HepG2 (cell line): ENCODE measurements around the gene ENDOU. TPM values are rescaled to one million over a fixed set of nuclear protein-coding genes. Genes with fewer than 3 reads are reported as not detected.

Experiments
- ATAC-seq: fragments of 200-7000 bp; cut with Tn5 transposase; 3 replicates; pipeline ENCODE4 v1.9.1; 2020; ENCODE audit warnings: mild to moderate bottlenecking, moderate library complexity
- BruUV-seq: library from RNA; stranded (reverse); fragments of 400-500 nt; replicated peaks from 2 replicates; lab custom pipeline; 2021; lab: Mats Ljungman, UMichigan
- CTCF ChIA-PET: fragments of 300-600 bp; formaldehyde crosslinking; extraction: SDS; loops from one replicate; lab custom pipeline; 2021; ENCODE audit warnings: low total read pairs, inconsistent platforms, low intra/inter-chr PET ratio; lab: Yijun Ruan, JAX
- POLR2A ChIA-PET: fragments of 350-600 bp; sonication (Branson Sonifier 250); formaldehyde crosslinking; loops from one replicate; lab custom pipeline; 2020; ENCODE audit warnings: antibody characterized with exemption, inconsistent platforms; lab: Yijun Ruan, JAX
- DNase-seq: peaks from one replicate; pipeline ENCODE4 v3.0.0-alpha.2; 2015; ENCODE audit warnings: low spot score
- FAIRE-seq: peaks from 3 replicates; lab custom pipeline; 2011; peaks lifted over from hg19 to GRCh38; lab: Jason Lieb, UNC
- H2AFZ ChIP-seq: one replicate; pipeline ENCODE4 v1.6.1; 2011; ENCODE audit warnings: low read length, inconsistent platforms
- H3K27ac ChIP-seq: fragments of 300-600 bp; 3 replicates; pipeline ENCODE4 v1.8.0; 2011; ENCODE audit warnings: mixed run types, mild to moderate bottlenecking, mixed read lengths, low read length, inconsistent platforms; ENCODE audit not compliant: insufficient read depth; ENCODE audit errors: extremely low read length
- H3K27me3 ChIP-seq, 2 experiments: fragments of 200-600 bp in 1 of 2; 2 replicates in 1 of 2; 3 replicates in 1 of 2; pipeline versions ENCODE4 v1.6.0 to v1.8.0; 2011; ENCODE audit warnings: low read length in 2 of 2, mild to moderate bottlenecking in 2 of 2, moderate library complexity in 2 of 2, inconsistent platforms in 1 of 2; ENCODE audit not compliant: insufficient read depth in 2 of 2, control insufficient read depth in 1 of 2
- H3K36me3 ChIP-seq, 2 experiments: fragments of 200-600 bp in 1 of 2; replicated peaks in 1 of 2; 2 replicates in 1 of 2; 3 replicates in 1 of 2; pipeline versions ENCODE4 v1.5.1 to v1.8.0; 2011; ENCODE audit warnings: low read length in 2 of 2, inconsistent platforms in 1 of 2; ENCODE audit not compliant: insufficient read depth in 2 of 2, control insufficient read depth in 1 of 2
- H3K4me1 ChIP-seq: 2 replicates; pipeline ENCODE4 v1.5.1; 2012; ENCODE audit warnings: low read length, inconsistent platforms; ENCODE audit not compliant: insufficient read depth
- H3K4me2 ChIP-seq: 2 replicates; pipeline ENCODE4 v1.6.0; 2011; ENCODE audit warnings: low read depth, low read length, inconsistent platforms
- H3K4me3 ChIP-seq, 3 experiments: fragments of 200-600 bp in 1 of 3; sonication (generic), shearing (Covaris generic) in 1 of 3; replicated peaks in 1 of 3; 2 replicates each; pipeline ENCODE4 v1.5.1; 2011 to 2016; ENCODE audit warnings: low read length in 3 of 3, inconsistent platforms in 2 of 3, low read depth in 2 of 3, mild to moderate bottlenecking in 2 of 3, control low read depth in 1 of 3, mixed read lengths in 1 of 3; ENCODE audit not compliant: insufficient read depth in 1 of 3
- H3K79me2 ChIP-seq: one replicate; pipeline ENCODE4 v1.6.1; 2011; ENCODE audit warnings: low read length, inconsistent platforms; ENCODE audit not compliant: insufficient read depth
- H3K9ac ChIP-seq: 2 replicates; pipeline ENCODE4 v1.6.0; 2011; ENCODE audit warnings: mild to moderate bottlenecking, low read depth, low read length, inconsistent platforms; ENCODE audit not compliant: insufficient read depth
- H3K9me3 ChIP-seq: 2 replicates; pipeline ENCODE4 v1.5.1; 2012; ENCODE audit warnings: mild to moderate bottlenecking, low read length
- H4K20me1 ChIP-seq: 2 replicates; pipeline ENCODE4 v1.6.0; 2011; ENCODE audit warnings: inconsistent platforms, mild to moderate bottlenecking, low read length, moderate library complexity; ENCODE audit not compliant: insufficient read depth
- ATF3 ChIP-seq: sonication (generic); formaldehyde crosslinking; IDR thresholded peaks from 2 replicates; pipeline ENCODE4 v1.4.0; 2020; ENCODE audit warnings: missing genetic modification reagents
- CCAR2 ChIP-seq: fragments of 200-400 bp; formaldehyde crosslinking; optimal IDR thresholded peaks from 2 replicates; pipeline ENCODE3; 2018; ENCODE audit warnings: low read depth, mild to moderate bottlenecking, low read length, moderate library complexity
- DMAP1 ChIP-seq: IDR thresholded peaks from 2 replicates; pipeline ENCODE4 v1.6.1; 2016
- JUND ChIP-seq: sonication (generic); formaldehyde crosslinking; IDR thresholded peaks from 2 replicates; pipeline ENCODE4 v1.8.0; 2022; ENCODE audit warnings: mild to moderate bottlenecking, missing genetic modification reagents
- TAF15 ChIP-seq: fragments of 200-400 bp; formaldehyde crosslinking; IDR thresholded peaks from one replicate; pipeline ENCODE4 v1.6.1; 2018; ENCODE audit warnings: mild to moderate bottlenecking, low read depth, low read length; ENCODE audit not compliant: poor library complexity, severe bottlenecking
- TBL1XR1 ChIP-seq: fragments of 150-350 bp; IDR thresholded peaks from 2 replicates; pipeline ENCODE4 v1.6.1; 2014; ENCODE audit warnings: borderline replicate concordance, low read length; ENCODE audit not compliant: partially characterized antibody
- ZNF234 ChIP-seq: sonication (generic); formaldehyde crosslinking; conservative IDR thresholded peaks from 2 replicates; pipeline ENCODE4 v1.5.1; 2020; ENCODE audit warnings: mild to moderate bottlenecking, missing genetic modification reagents
- ZNF451 ChIP-seq: sonication (generic); formaldehyde crosslinking; IDR thresholded peaks from 2 replicates; pipeline ENCODE4 v1.5.0; 2020; ENCODE audit warnings: mild to moderate bottlenecking, missing genetic modification reagents
- ZNF543 ChIP-seq: sonication (generic); formaldehyde crosslinking; IDR thresholded peaks from 2 replicates; pipeline ENCODE4 v1.4.0; 2020; ENCODE audit warnings: mild to moderate bottlenecking, missing genetic modification reagents
- WGBS: methylation state at CpG from one replicate; pipeline ENCODE4 v1.1.6; 2017; ENCODE audit warnings: low lambda C conversion rate; 5-methylcytosine and 5-hydroxymethylcytosine counted together
- in situ Hi-C: cut with HindIII; loops from 2 replicates; pipeline ENCODE4 v1.10.0; 2017; ENCODE audit warnings: low pct_unique_long_range_greater_than_20kb; ENCODE audit not compliant: extremely low pct_ligation_motif_present
- intact Hi-C: fragments of 100-400 bp; cut with micrococcal nuclease; formaldehyde crosslinking; loops from one replicate; pipeline ENCODE4 v1.10.0; 2022; ENCODE audit not compliant: unreplicated experiment
- polyA plus RNA-seq, 8 experiments: library from polyadenylated mRNA; depleted of rRNA in 3 of 8; stranded (reverse) in 7 of 8; unstranded in 1 of 8; fragments of >200 nt; fragmentation: Illumina TruSeq in 4 of 8; extraction: Trizol in 4 of 8; gene quantifications; 2 replicates each; pipeline versions ENCODE4 v1.2.1 to v1.2.3, GENCODE V29; 2011 to 2016; ENCODE audit warnings: low read depth in 4 of 8, missing spikeins in 1 of 8, mixed read lengths in 1 of 8; ENCODE audit not compliant: insufficient read depth in 1 of 8
- total RNA-seq, 5 experiments: library from RNA; depleted of rRNA; stranded (reverse); fragments of >200 nt; fragmentation: Illumina TruSeq; extraction: Trizol; gene quantifications; 2 replicates each; pipeline ENCODE4 v1.2.3, GENCODE V29; 2016; ENCODE audit warnings: low read depth in 1 of 5
- TF ChIP-seq, protein P1 (sequence below): sonication (generic); formaldehyde crosslinking; IDR thresholded peaks from 2 replicates; pipeline ENCODE4 v1.8.0; 2022; ENCODE audit warnings: missing genetic modification reagents, mild to moderate bottlenecking, moderate library complexity, borderline replicate concordance
- TF ChIP-seq, protein P2 (sequence below): sonication (generic); formaldehyde crosslinking; IDR thresholded peaks from 2 replicates; pipeline ENCODE4 v1.5.0; 2020; ENCODE audit warnings: missing genetic modification reagents
- TF ChIP-seq, protein P3 (sequence below): sonication (generic); formaldehyde crosslinking; conservative IDR thresholded peaks from 2 replicates; pipeline ENCODE4 v1.4.0; 2020; ENCODE audit warnings: missing genetic modification reagents
- TF ChIP-seq, protein P4 (sequence below): sonication (generic); formaldehyde crosslinking; IDR thresholded peaks from 2 replicates; pipeline ENCODE4 v1.5.0; 2020; ENCODE audit warnings: missing genetic modification reagents, mild to moderate bottlenecking, borderline replicate concordance

The ENDOU gene
- total and polyA plus RNA-seq, 2 of the 13 experiments (the other 11 are each of a cell fraction or from before 2014, with no cell fraction given), result not detected

DNA sequence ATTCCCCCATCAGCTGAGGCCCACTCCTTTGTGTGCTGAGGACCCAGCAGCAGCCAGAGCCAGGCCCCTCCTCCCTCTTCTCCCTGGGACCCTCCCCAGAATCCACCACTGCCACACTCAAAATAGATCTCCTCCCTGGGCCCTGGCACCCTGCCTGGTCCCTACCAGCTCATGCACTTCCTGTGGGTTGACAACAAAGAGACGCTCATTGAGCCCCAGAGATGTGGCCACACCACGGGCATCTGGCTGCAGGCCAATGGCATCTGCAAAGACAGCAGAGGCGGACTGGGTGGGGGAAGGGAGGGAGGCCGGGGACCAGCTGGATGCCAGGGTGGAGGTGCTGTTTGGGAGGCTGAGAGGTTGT lies 16.0 kb upstream of the ENDOU start:
- DNase-seq (no peak), ATAC-seq (no peak)
- BruUV-seq, result no TSS peak
- Histone ChIP-seq H3K27me3 (peaks cover 7 to 43% of the 10 kb centered on the region in 2 experiments), H3K4me3 (no peak overlapping the region), H3K9me3 (no peaks in the 10 kb centered on the region), H3K36me3 (no peaks in the 10 kb centered on the region)
- intact Hi-C loops, result no loop called here
- in situ Hi-C loops, result loop anchor here (5.0 kb wide), 1 partner anchor 36 kb away; no protein-coding TSS in a partner anchor
- CTCF ChIA-PET, result interaction anchor here (1.3 to 3.8 kb wide), 5 partner anchors 18 to 97 kb away, joined by 4 to 37 read pairs (median 16); partner anchors contain the start of gene RAPGEF3
- TF ChIP-seq JUND (CRISPR knock-in tag) (no peak), DMAP1 (CRISPR knock-in tag) (no peak), TBL1XR1 (no peak), ZNF451 (CRISPR knock-in tag) (no peak), ZNF234 (no peak), ATF3 (no peak), TAF15 (no peak), ZNF543 (CRISPR knock-in tag) (no peak), CCAR2 (no peak)
- TF ChIP-seq, protein P1, sequence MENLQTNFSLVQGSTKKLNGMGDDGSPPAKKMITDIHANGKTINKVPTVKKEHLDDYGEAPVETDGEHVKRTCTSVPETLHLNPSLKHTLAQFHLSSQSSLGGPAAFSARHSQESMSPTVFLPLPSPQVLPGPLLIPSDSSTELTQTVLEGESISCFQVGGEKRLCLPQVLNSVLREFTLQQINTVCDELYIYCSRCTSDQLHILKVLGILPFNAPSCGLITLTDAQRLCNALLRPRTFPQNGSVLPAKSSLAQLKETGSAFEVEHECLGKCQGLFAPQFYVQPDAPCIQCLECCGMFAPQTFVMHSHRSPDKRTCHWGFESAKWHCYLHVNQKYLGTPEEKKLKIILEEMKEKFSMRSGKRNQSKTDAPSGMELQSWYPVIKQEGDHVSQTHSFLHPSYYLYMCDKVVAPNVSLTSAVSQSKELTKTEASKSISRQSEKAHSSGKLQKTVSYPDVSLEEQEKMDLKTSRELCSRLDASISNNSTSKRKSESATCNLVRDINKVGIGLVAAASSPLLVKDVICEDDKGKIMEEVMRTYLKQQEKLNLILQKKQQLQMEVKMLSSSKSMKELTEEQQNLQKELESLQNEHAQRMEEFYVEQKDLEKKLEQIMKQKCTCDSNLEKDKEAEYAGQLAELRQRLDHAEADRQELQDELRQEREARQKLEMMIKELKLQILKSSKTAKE (CRISPR knock-in tag), result no peak
- TF ChIP-seq, protein P2, sequence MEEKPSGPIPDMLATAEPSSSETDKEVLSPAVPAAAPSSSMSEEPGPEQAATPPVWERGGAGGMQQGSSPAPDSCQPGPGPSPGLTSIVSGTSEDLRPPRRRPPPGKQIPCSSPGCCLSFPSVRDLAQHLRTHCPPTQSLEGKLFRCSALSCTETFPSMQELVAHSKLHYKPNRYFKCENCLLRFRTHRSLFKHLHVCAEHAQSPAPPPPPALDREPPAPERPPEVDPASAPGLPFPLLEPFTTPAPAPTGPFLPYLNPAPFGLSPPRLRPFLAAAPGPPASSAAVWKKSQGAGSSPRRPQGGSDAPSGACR (CRISPR knock-in tag), result no peak
- TF ChIP-seq, protein P3, sequence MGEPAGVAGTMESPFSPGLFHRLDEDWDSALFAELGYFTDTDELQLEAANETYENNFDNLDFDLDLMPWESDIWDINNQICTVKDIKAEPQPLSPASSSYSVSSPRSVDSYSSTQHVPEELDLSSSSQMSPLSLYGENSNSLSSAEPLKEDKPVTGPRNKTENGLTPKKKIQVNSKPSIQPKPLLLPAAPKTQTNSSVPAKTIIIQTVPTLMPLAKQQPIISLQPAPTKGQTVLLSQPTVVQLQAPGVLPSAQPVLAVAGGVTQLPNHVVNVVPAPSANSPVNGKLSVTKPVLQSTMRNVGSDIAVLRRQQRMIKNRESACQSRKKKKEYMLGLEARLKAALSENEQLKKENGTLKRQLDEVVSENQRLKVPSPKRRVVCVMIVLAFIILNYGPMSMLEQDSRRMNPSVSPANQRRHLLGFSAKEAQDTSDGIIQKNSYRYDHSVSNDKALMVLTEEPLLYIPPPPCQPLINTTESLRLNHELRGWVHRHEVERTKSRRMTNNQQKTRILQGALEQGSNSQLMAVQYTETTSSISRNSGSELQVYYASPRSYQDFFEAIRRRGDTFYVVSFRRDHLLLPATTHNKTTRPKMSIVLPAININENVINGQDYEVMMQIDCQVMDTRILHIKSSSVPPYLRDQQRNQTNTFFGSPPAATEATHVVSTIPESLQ, result no peak
- TF ChIP-seq, protein P4, sequence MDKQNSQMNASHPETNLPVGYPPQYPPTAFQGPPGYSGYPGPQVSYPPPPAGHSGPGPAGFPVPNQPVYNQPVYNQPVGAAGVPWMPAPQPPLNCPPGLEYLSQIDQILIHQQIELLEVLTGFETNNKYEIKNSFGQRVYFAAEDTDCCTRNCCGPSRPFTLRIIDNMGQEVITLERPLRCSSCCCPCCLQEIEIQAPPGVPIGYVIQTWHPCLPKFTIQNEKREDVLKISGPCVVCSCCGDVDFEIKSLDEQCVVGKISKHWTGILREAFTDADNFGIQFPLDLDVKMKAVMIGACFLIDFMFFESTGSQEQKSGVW (CRISPR knock-in tag), result no peak
- TF ChIP-seq, all 625 proteins: peak for 0
- Histone ChIP-seq H3K79me2 (no peaks in the 10 kb centered on the region), H3K27ac (no peak overlapping the region), H4K20me1 (no peaks in the 10 kb centered on the region), H2AFZ (no peak overlapping the region), H3K9ac (no peak overlapping the region), H3K4me2 (no peak overlapping the region; the same call in 1 of the 2 replicates), H3K4me1 (peaks cover 32% of the 10 kb centered on the region)
- no peak for FAIRE-seq
- POLR2A ChIA-PET, result no interaction called here
- 4% methylated on average over 3 of the region's 4 CpGs for WGBS
